ENCODE results near the gene NRG3.

NRG3 gene

GRCh38 chr10:82452046-82452445 lies 577.1 kb downstream of the NRG3 start:
- no peaks in the 10 kb centered on the region for H3K4me1 ChIP-seq (ENCODE audit: control insufficient read depth, low read length)
- TF ChIP-seq, protein P1, sequence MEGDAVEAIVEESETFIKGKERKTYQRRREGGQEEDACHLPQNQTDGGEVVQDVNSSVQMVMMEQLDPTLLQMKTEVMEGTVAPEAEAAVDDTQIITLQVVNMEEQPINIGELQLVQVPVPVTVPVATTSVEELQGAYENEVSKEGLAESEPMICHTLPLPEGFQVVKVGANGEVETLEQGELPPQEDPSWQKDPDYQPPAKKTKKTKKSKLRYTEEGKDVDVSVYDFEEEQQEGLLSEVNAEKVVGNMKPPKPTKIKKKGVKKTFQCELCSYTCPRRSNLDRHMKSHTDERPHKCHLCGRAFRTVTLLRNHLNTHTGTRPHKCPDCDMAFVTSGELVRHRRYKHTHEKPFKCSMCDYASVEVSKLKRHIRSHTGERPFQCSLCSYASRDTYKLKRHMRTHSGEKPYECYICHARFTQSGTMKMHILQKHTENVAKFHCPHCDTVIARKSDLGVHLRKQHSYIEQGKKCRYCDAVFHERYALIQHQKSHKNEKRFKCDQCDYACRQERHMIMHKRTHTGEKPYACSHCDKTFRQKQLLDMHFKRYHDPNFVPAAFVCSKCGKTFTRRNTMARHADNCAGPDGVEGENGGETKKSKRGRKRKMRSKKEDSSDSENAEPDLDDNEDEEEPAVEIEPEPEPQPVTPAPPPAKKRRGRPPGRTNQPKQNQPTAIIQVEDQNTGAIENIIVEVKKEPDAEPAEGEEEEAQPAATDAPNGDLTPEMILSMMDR (IDR thresholded peaks at IDR 0.05; ENCODE audit: low read depth, low read length, poor library complexity, severe bottlenecking), result no peak
- TF ChIP-seq EZH2phosphoT487 (IDR thresholded peaks at IDR 0.05; ENCODE audit: borderline replicate concordance, low read length), result no peak
- H4K20me1 ChIP-seq (ENCODE audit: control insufficient read depth, insufficient read depth, low read depth, low read length), result no peaks in the 10 kb centered on the region
- H3K36me3 ChIP-seq (ENCODE audit: control insufficient read depth, low read length), result no peaks in the 10 kb centered on the region
- no peaks in the 10 kb centered on the region; the same call in 1 of the 2 replicates for H3K9me2 ChIP-seq (replicated peaks; ENCODE audit: control insufficient read depth, low read length)
- H3F3A ChIP-seq (ENCODE audit: control insufficient read depth, insufficient read depth), result no peaks in the 10 kb centered on the region
- H3K27ac ChIP-seq (ENCODE audit: low read depth, low read length), result no peak overlapping the region
- no peaks in the 10 kb centered on the region for H3K79me2 ChIP-seq (ENCODE audit: control insufficient read depth, low read length)
- H3K9me3 ChIP-seq (ENCODE audit: control insufficient read depth, insufficient read depth, low read length), result no peaks in the 10 kb centered on the region
- no peaks in the 10 kb centered on the region for H3K27me3 ChIP-seq (ENCODE audit: control insufficient read depth, low read length)
- no peak overlapping the region for H3K4me2 ChIP-seq (ENCODE audit: low read length)
- H3K4me3 ChIP-seq (ENCODE audit: low read length), result no peak overlapping the region

DNA sequence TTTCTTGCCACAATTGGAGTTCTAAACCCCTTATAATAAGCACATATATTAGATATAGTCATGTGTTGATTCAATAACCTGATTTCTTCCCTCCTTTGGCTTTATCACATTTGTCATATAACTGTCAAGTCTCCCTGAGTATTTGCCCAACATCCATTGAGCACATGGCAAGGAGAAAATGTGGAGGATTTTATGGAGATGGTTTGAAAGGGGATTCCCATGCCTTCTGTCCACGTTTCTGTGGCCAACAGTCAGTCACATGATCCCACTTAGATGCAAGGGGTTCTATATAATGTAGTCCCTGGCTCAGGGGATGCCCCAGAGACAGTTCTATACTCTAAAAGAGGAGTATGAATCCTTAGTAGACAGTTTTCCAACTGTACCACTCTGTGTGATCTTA lies 577.7 kb downstream of the NRG3 start:
- H4K20me1 ChIP-seq (ENCODE audit: control insufficient read depth, insufficient read depth, low read depth, low read length), result no peaks in the 10 kb centered on the region
- no peaks in the 10 kb centered on the region for H3K9me3 ChIP-seq (ENCODE audit: control insufficient read depth, insufficient read depth, low read length)
- no peaks in the 10 kb centered on the region for H3F3A ChIP-seq (ENCODE audit: control insufficient read depth, insufficient read depth)
- H3K4me2 ChIP-seq (ENCODE audit: low read length), result no peak overlapping the region
- no peak overlapping the region for H3K27ac ChIP-seq (ENCODE audit: low read depth, low read length)
- no peaks in the 10 kb centered on the region for H3K4me1 ChIP-seq (ENCODE audit: control insufficient read depth, low read length)
- no peaks in the 10 kb centered on the region for H3K27me3 ChIP-seq (ENCODE audit: control insufficient read depth, low read length)
- H3K79me2 ChIP-seq (ENCODE audit: control insufficient read depth, low read length), result no peaks in the 10 kb centered on the region
- H3K9me2 ChIP-seq (replicated peaks; ENCODE audit: control insufficient read depth, low read length), result no peaks in the 10 kb centered on the region; the same call in 1 of the 2 replicates
- H3K36me3 ChIP-seq (ENCODE audit: control insufficient read depth, low read length), result no peaks in the 10 kb centered on the region
- TF ChIP-seq, protein P1 (IDR thresholded peaks at IDR 0.05; ENCODE audit: low read depth, low read length, poor library complexity, severe bottlenecking), result no peak
- no peak for TF ChIP-seq EZH2phosphoT487 (IDR thresholded peaks at IDR 0.05; ENCODE audit: borderline replicate concordance, low read length)
- H3K4me3 ChIP-seq (ENCODE audit: low read length), result no peak overlapping the region

- Histone ChIP-seq H3K4me1 (ENCODE audit: control insufficient read depth, low read length) (no peaks in the 10 kb centered on the region), H3K4me2 (ENCODE audit: low read length) (no peak overlapping the region), H3K9me3 (ENCODE audit: control insufficient read depth, insufficient read depth, low read length) (no peaks in the 10 kb centered on the region), H3K4me3 (ENCODE audit: low read length) (no peak overlapping the region), H3K79me2 (ENCODE audit: control insufficient read depth, low read length) (no peaks in the 10 kb centered on the region), H4K20me1 (ENCODE audit: control insufficient read depth, insufficient read depth, low read depth, low read length) (no peaks in the 10 kb centered on the region), H3K36me3 (ENCODE audit: control insufficient read depth, low read length) (no peaks in the 10 kb centered on the region), H3K27me3 (ENCODE audit: control insufficient read depth, low read length) (no peaks in the 10 kb centered on the region), H3K9me2 (replicated peaks; ENCODE audit: control insufficient read depth, low read length) (no peaks in the 10 kb centered on the region; the same call in 1 of the 2 replicates), H3F3A (ENCODE audit: control insufficient read depth, insufficient read depth) (no peaks in the 10 kb centered on the region), H3K27ac (ENCODE audit: low read depth, low read length) (no peak overlapping the region)
- TF ChIP-seq, protein P1 (IDR thresholded peaks at IDR 0.05; ENCODE audit: low read depth, low read length, poor library complexity, severe bottlenecking), result no peak
- no peak for TF ChIP-seq EZH2phosphoT487 (IDR thresholded peaks at IDR 0.05; ENCODE audit: borderline replicate concordance, low read length)
These were observed 578.8 kb downstream of the NRG3 start for GRCh38 chr10:82453678-82454293.

All from DOHH2 (cell line).